Neural progenitor cell (in vitro differentiated cells): ENCODE measurements around the gene THBS4. TPM values are rescaled to one million over a fixed set of nuclear protein-coding genes. Genes with fewer than 3 reads are reported as not detected.
A peak's percentile ranks its signal among the peaks of the same experiment; 100 is the strongest.

Source experiments
- DNase-seq: peaks from one replicate; pipeline ENCODE4 v3.0.0-alpha.2; 2016; ENCODE audit warnings: low spot score
- H2AFZ ChIP-seq: fragments of 200-600 bp; sonication (generic); replicated peaks from 2 replicates; pipeline ENCODE4 v1.6.1; 2016; ENCODE audit warnings: antibody characterized with exemption
- H3F3A ChIP-seq: fragments of 200-600 bp; sonication (generic); 2 replicates; pipeline ENCODE4 v1.6.1; 2016; ENCODE audit warnings: antibody characterized with exemption, low read depth
- H3K27ac ChIP-seq: fragments of 200-600 bp; sonication (generic); 2 replicates; pipeline ENCODE4 v1.5.1; 2016; ENCODE audit warnings: mild to moderate bottlenecking
- H3K27me3 ChIP-seq: fragments of 200-600 bp; sonication (generic); 2 replicates; pipeline ENCODE4 v1.6.1; 2016; ENCODE audit warnings: mild to moderate bottlenecking, moderate library complexity
- H3K36me3 ChIP-seq: fragments of 200-600 bp; sonication (generic); 2 replicates; pipeline ENCODE4 v1.5.1; 2016
- H3K4me1 ChIP-seq: fragments of 200-600 bp; sonication (generic); 2 replicates; pipeline ENCODE4 v1.6.1; 2016; ENCODE audit warnings: mixed run types
- H3K4me2 ChIP-seq: fragments of 200-600 bp; sonication (generic); 2 replicates; pipeline ENCODE4 v1.6.1; 2016
- H3K4me3 ChIP-seq: fragments of 200-600 bp; sonication (generic); 2 replicates; pipeline ENCODE4 v1.5.1; 2016
- H3K79me2 ChIP-seq: fragments of 200-600 bp; sonication (generic); 2 replicates; pipeline ENCODE4 v1.6.1; 2016; ENCODE audit warnings: low read depth
- H3K9ac ChIP-seq: fragments of 200-600 bp; sonication (generic); 2 replicates; pipeline ENCODE4 v1.6.1; 2016
- H3K9me3 ChIP-seq: fragments of 200-600 bp; sonication (generic); 2 replicates; pipeline ENCODE4 v1.5.1; 2016; ENCODE audit warnings: low read depth
- H4K20me1 ChIP-seq: fragments of 200-600 bp; sonication (generic); 2 replicates; pipeline ENCODE4 v1.6.1; 2016; ENCODE audit warnings: low read depth
- H3K27ac Mint-ChIP-seq: 3 replicates; pipeline ENCODE4 v1.8.0; 2021; ENCODE audit warnings: mixed read lengths
- H3K27me3 Mint-ChIP-seq: 2 replicates; pipeline ENCODE4 v1.8.0; 2022; ENCODE audit warnings: low read depth, mild to moderate bottlenecking, inconsistent platforms, moderate library complexity, mixed read lengths; ENCODE audit not compliant: insufficient read depth
- H3K36me3 Mint-ChIP-seq: 3 replicates; pipeline ENCODE4 v1.8.0; 2021; ENCODE audit warnings: mixed read lengths
- H3K4me1 Mint-ChIP-seq: 3 replicates; pipeline ENCODE4 v1.8.0; 2021; ENCODE audit warnings: mixed read lengths
- H3K4me3 Mint-ChIP-seq: 3 replicates; pipeline ENCODE4 v1.8.0; 2021; ENCODE audit warnings: mild to moderate bottlenecking, moderate library complexity, mixed read lengths
- H3K9me3 Mint-ChIP-seq: 3 replicates; pipeline ENCODE4 v1.8.0; 2020; ENCODE audit warnings: mixed read lengths
- EZH2 ChIP-seq: fragments of 200-600 bp; sonication (generic); IDR thresholded peaks from 2 replicates; pipeline ENCODE4 v1.6.1; 2017; ENCODE audit warnings: antibody characterized with exemption, mild to moderate bottlenecking, moderate library complexity
- EZH2phosphoT487 ChIP-seq: fragments of 200-600 bp; sonication (generic); IDR thresholded peaks from 2 replicates; pipeline ENCODE4 v1.6.1; 2017; ENCODE audit warnings: antibody characterized with exemption
- total RNA-seq: library from RNA; depleted of rRNA; stranded (reverse); fragments of >200 nt; gene quantifications from 2 replicates; pipeline ENCODE4 v1.2.3, GENCODE V29; 2015; ENCODE audit warnings: low replicate concordance
- TF ChIP-seq, protein P1 (sequence below): fragments of 200-600 bp; sonication (generic); IDR thresholded peaks from 2 replicates; pipeline ENCODE4 v1.5.1; 2017; ENCODE audit warnings: antibody characterized with exemption, mild to moderate bottlenecking

The THBS4 gene
- total RNA-seq, 1 donor from 2014 or later: 31.6 TPM

DNA sequence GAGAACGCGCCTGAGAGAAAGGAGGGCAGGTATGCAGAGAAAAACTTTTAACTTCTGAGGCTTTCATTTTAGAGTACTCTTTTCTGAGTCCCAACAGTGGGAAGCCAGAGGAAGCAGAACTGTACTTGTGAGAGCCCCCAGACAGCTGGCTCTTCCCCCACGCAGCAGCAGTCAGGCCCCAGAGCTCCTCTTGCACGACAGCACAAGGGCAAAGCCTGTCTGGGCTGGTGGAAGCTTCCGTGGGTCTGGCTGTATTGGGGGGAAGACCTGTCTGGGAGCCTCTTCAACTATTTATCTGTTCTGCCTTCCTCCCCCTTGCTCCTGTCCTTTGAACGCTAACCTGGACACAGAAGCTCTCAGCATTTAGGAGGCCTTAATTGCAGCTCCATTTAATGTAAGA is 68.2 kb downstream of the THBS4 start:
- TF ChIP-seq EZH2phosphoT487: no peak
- no peak for TF ChIP-seq EZH2
- TF ChIP-seq, protein P1, sequence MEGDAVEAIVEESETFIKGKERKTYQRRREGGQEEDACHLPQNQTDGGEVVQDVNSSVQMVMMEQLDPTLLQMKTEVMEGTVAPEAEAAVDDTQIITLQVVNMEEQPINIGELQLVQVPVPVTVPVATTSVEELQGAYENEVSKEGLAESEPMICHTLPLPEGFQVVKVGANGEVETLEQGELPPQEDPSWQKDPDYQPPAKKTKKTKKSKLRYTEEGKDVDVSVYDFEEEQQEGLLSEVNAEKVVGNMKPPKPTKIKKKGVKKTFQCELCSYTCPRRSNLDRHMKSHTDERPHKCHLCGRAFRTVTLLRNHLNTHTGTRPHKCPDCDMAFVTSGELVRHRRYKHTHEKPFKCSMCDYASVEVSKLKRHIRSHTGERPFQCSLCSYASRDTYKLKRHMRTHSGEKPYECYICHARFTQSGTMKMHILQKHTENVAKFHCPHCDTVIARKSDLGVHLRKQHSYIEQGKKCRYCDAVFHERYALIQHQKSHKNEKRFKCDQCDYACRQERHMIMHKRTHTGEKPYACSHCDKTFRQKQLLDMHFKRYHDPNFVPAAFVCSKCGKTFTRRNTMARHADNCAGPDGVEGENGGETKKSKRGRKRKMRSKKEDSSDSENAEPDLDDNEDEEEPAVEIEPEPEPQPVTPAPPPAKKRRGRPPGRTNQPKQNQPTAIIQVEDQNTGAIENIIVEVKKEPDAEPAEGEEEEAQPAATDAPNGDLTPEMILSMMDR: no peak
- Histone ChIP-seq H3K4me1 (peaks cover 15% of the 10 kb centered on the region), H3K79me2 (no peaks in the 10 kb centered on the region), H2AFZ (peak overlapping the region; percentile 10), H3K4me2 (no peak overlapping the region), H3K27ac (no peak overlapping the region), H4K20me1 (no peaks in the 10 kb centered on the region), H3F3A (peaks cover 15% of the 10 kb centered on the region), H3K9ac (no peak overlapping the region), H3K4me3 (no peak overlapping the region), H3K36me3 (no peaks in the 10 kb centered on the region), H3K9me3 (no peaks in the 10 kb centered on the region), H3K27me3 (no peaks in the 10 kb centered on the region)
- peaks cover 2% of the 10 kb centered on the region for H3K9me3 Mint-ChIP-seq
- no peaks in the 10 kb centered on the region for H3K36me3 Mint-ChIP-seq
- peaks cover 6% of the 10 kb centered on the region for H3K27me3 Mint-ChIP-seq
- H3K4me3 Mint-ChIP-seq: no peak overlapping the region
- H3K4me1 Mint-ChIP-seq: peaks cover 14% of the 10 kb centered on the region
- DNase-seq: no peak
- H3K27ac Mint-ChIP-seq: peak overlapping the region; percentile 60

GRCh38 chr5:80105698-80106439 is 70.7 kb downstream of the THBS4 start:
- no peak for TF ChIP-seq EZH2phosphoT487
- H3K4me3 Mint-ChIP-seq: no peak overlapping the region
- H3K9ac ChIP-seq: no peak overlapping the region
- no peaks in the 10 kb centered on the region for H3K9me3 ChIP-seq
- no peak overlapping the region for H3K4me3 ChIP-seq
- DNase-seq: no peak
- peaks cover 28% of the 10 kb centered on the region for H3K4me1 Mint-ChIP-seq
- no peaks in the 10 kb centered on the region for H3K36me3 ChIP-seq
- no peaks in the 10 kb centered on the region for H4K20me1 ChIP-seq
- H3K79me2 ChIP-seq: no peaks in the 10 kb centered on the region
- no peaks in the 10 kb centered on the region for H3K27me3 ChIP-seq
- no peaks in the 10 kb centered on the region for H3K36me3 Mint-ChIP-seq
- no peak overlapping the region for H3K4me2 ChIP-seq
- peak overlapping the region; percentile 79 for H3K27ac Mint-ChIP-seq
- peaks cover 6% of the 10 kb centered on the region for H3K27me3 Mint-ChIP-seq
- H3K9me3 Mint-ChIP-seq: peaks cover 2% of the 10 kb centered on the region
- H3K27ac ChIP-seq: no peak overlapping the region
- peaks cover 17% of the 10 kb centered on the region for H3K4me1 ChIP-seq
- H3F3A ChIP-seq: peaks cover 19% of the 10 kb centered on the region
- no peak overlapping the region for H2AFZ ChIP-seq

- Mint-ChIP-seq H3K4me1 (peaks cover 39% of the 10 kb centered on the region), H3K4me3 (no peak overlapping the region), H3K27me3 (peaks cover 4% of the 10 kb centered on the region), H3K36me3 (no peaks in the 10 kb centered on the region), H3K27ac (peak overlapping the region; percentile 68), H3K9me3 (peaks cover 2% of the 10 kb centered on the region)
- TF ChIP-seq, protein P1: no peak
- TF ChIP-seq EZH2 (no peak), EZH2phosphoT487 (no peak)
- Histone ChIP-seq H2AFZ (no peak overlapping the region), H3K79me2 (no peaks in the 10 kb centered on the region), H3K4me2 (no peak overlapping the region), H3K4me3 (no peak overlapping the region), H3F3A (peaks cover 30% of the 10 kb centered on the region), H3K9me3 (no peaks in the 10 kb centered on the region), H3K9ac (no peak overlapping the region), H3K27ac (no peak overlapping the region), H3K36me3 (no peaks in the 10 kb centered on the region), H3K4me1 (peaks cover 26% of the 10 kb centered on the region), H3K27me3 (no peaks in the 10 kb centered on the region), H4K20me1 (no peaks in the 10 kb centered on the region)
- no peak for DNase-seq
These were observed 71.8 kb downstream of the THBS4 start for GRCh38 chr5:80106916-80107315.
